NT2/D1 (cell line): ENCODE data around the gene ABCA13.

Experiments used
- SUZ12 ChIP-seq: IDR thresholded peaks from 2 replicates; pipeline ENCODE4 v1.6.1; 2011; ENCODE audit not compliant: insufficient read length, insufficient read depth; ENCODE audit errors: extremely low read depth
- YY1 ChIP-seq: IDR thresholded peaks from 2 replicates; pipeline ENCODE4 v1.6.1; 2011; ENCODE audit not compliant: insufficient read length, insufficient read depth

DNA sequence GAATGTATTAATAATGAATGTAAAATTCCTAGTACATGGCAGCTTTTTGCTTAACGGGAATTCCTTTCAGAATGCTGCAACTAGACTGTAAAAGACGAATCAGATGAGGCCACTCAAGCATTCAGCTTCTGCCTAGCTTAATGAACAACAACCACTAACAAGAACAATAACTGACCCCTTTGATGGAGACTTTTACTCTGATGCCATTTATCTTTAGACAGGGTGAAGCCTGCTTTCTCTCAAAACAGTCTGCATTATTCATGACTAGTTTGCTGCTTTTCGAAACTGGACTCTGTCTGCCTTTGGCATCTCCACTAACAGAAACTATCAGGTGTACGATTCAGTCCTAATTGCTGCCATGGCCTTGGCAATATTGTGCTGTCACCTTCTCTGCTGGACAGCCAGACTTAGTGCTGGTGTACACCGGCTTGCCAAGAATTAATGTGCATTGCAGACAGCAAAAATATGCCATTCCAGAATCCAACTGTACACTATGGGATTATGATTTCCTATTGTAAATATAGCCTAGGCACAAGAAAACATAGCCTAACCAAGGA is 457.6 kb downstream of the ABCA13 start:
- no peak for TF ChIP-seq YY1
- no peak for TF ChIP-seq SUZ12
